ENCODE measurements around the gene FBXL17. TPM values are rescaled to one million over a fixed set of nuclear protein-coding genes. Genes with fewer than 3 reads are reported as not detected.

Gene FBXL17
- total and polyA plus RNA-seq, 9 of the 15 experiments (the other 6 are each of a cell fraction or from before 2014, with no cell fraction given), result 0.32 to 5.4 (median 1.8) TPM

DNA sequence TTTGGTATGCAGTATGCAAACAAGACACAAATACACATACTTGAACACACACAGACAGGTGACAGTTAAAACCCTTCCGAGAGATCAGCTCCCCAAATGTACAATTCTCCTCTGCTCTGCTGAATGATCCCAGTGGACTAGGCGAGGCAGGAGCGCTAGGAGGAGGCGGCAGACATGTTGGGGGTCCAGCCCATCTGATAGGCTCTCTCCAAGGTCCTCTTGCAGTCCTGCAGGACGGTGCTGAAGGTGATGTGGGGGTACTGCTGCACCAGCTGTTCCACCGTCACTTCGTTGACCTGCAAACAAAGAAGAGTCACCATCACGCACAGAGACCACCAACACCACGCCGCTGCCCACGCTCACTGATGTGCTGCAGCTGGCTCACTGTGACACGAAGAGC is 520.3 kb downstream of the FBXL17 start:
- CTCF ChIA-PET (ENCODE audit: low intra/inter-chr PET ratio), result no interaction called here
- no peaks in the 10 kb centered on the region for H4K20me1 ChIP-seq (replicated peaks; ENCODE audit: control insufficient read depth, insufficient read depth, low read length)
- H3K9me3 ChIP-seq (replicated peaks; ENCODE audit: control insufficient read depth, insufficient read depth, low read depth, low read length), result no peaks in the 10 kb centered on the region
- POLR2A ChIA-PET, result no interaction called here
- no peak for ATAC-seq
- no TSS peak for BruUV-seq (replicated peaks)
- H3K4me3 ChIP-seq, result no peak overlapping the region
- no peaks in the 10 kb centered on the region for H3K9me1 ChIP-seq (ENCODE audit: control insufficient read depth, insufficient read depth, low read length)
- H3K27ac ChIP-seq (ENCODE audit: extremely low read depth, low read depth, low read length), result no peak overlapping the region
- in situ Hi-C loops (cut with MboI) (no loop called here), intact Hi-C loops (cut with micrococcal nuclease) (no loop called here)
- no peak for FAIRE-seq
- no peak overlapping the region for H3K4me2 ChIP-seq (ENCODE audit: insufficient read depth, low read length)
- H3K36me3 ChIP-seq (ENCODE audit: control insufficient read depth, insufficient read depth, low read length), result no peaks in the 10 kb centered on the region
- H3K9ac ChIP-seq (ENCODE audit: insufficient read depth in 1 of 2, low read depth in 2 of 2, low read length in 2 of 2), result no peak overlapping the region
- no peaks in the 10 kb centered on the region for H3K27me3 ChIP-seq (ENCODE audit: control insufficient read depth in 2 of 2, insufficient read depth in 2 of 2, low read length in 2 of 2)
- no peak for DNase-seq (ENCODE audit: extremely low read depth in 1 of 4, low spot score in 3 of 4)
- 1% methylated on average over 12 of the region's 12 CpGs for WGBS (ENCODE audit: insufficient coverage, low coverage, missing lambda C conversion rate)
- H3K4me1 ChIP-seq (replicated peaks in 1 of 2; ENCODE audit: control insufficient read depth in 2 of 2, insufficient read depth in 2 of 2, low read length in 2 of 2), result no peaks in the 10 kb centered on the region
- H2AFZ ChIP-seq (ENCODE audit: low read depth, low read length), result no peak overlapping the region
- H3K79me2 ChIP-seq (ENCODE audit: control insufficient read depth, insufficient read depth, low read length), result no peaks in the 10 kb centered on the region
- TF ChIP-seq HIVEP1 (CRISPR knock-in tag; IDR thresholded peaks at IDR 0.05) (no peak), ZNF609 (CRISPR knock-in tag; IDR thresholded peaks at IDR 0.05; ENCODE audit: borderline replicate concordance) (no peak), ZNF174 (CRISPR knock-in tag; IDR thresholded peaks at IDR 0.05) (no peak), DEAF1 (CRISPR knock-in tag; IDR thresholded peaks at IDR 0.05) (no peak), GTF2A2 (tag; IDR thresholded peaks at IDR 0.05) (no peak), CHD4 (IDR thresholded peaks at IDR 0.05; ENCODE audit: insufficient read depth, insufficient replicate concordance, low read depth, low read length, poor library complexity, severe bottlenecking) (no peak), SRSF9 (IDR thresholded peaks at IDR 0.05; ENCODE audit: borderline replicate concordance, low read depth, low read length) (no peak), POLR3A (IDR thresholded peaks at IDR 0.05; ENCODE audit: borderline replicate concordance, extremely low read depth, insufficient read depth, insufficient read length) (no peak), SAFB2 (IDR thresholded peaks at IDR 0.05; ENCODE audit: borderline replicate concordance, low read depth, low read length, severe bottlenecking) (no peak), STAT5B (CRISPR knock-in tag; IDR thresholded peaks at IDR 0.05) (no peak), ZNF785 (CRISPR knock-in tag; IDR thresholded peaks at IDR 0.05) (no peak), XRCC5 (IDR thresholded peaks at IDR 0.05; ENCODE audit: low read depth, low read length) (no peak), ZNF134 (CRISPR knock-in tag; conservative IDR thresholded peaks at IDR 0.05) (no peak), ZNF146 (CRISPR knock-in tag; IDR thresholded peaks at IDR 0.05; ENCODE audit: unreplicated experiment) (no peak), EGR1 (conservative IDR thresholded peaks at IDR 0.05) (no peak), SPI1 (IDR thresholded peaks at IDR 0.05; ENCODE audit: borderline replicate concordance, low read depth, low read length) (no peak)
- TF ChIP-seq, protein P1, sequence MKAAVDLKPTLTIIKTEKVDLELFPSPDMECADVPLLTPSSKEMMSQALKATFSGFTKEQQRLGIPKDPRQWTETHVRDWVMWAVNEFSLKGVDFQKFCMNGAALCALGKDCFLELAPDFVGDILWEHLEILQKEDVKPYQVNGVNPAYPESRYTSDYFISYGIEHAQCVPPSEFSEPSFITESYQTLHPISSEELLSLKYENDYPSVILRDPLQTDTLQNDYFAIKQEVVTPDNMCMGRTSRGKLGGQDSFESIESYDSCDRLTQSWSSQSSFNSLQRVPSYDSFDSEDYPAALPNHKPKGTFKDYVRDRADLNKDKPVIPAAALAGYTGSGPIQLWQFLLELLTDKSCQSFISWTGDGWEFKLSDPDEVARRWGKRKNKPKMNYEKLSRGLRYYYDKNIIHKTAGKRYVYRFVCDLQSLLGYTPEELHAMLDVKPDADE (conservative IDR thresholded peaks at IDR 0.05; ENCODE audit: control insufficient read depth, low read depth, low read length), result no peak

All from K562 (cell line).